ENCODE results near the gene ZSCAN2. TPM values are rescaled to one million over a fixed set of nuclear protein-coding genes. Genes with fewer than 3 reads are reported as not detected.

The ZSCAN2 gene
- total and polyA plus RNA-seq, 8 donors = 5.8 to 26.5 (median 22.2) TPM

GRCh38 chr15:84657748-84658079, 56.9 kb downstream of the ZSCAN2 start:
- peak overlapping the region; percentile 19 to 69 for H3K27ac ChIP-seq
- peaks cover 11 to 40% of the 10 kb centered on the region in 2 donors for H3K4me1 ChIP-seq
- intact Hi-C loops (cut with DNase I) = no loop called here
- ATAC-seq (no peak), DNase-seq (no peak)
- H3K9me3 ChIP-seq = no peaks in the 10 kb centered on the region
- no peaks in the 10 kb centered on the region for H3K27me3 ChIP-seq
- H3K4me3 ChIP-seq = peak overlapping the region; percentile 46 to 53
- no peaks in the 10 kb centered on the region for H3K36me3 ChIP-seq
- no peak for TF ChIP-seq CTCF (IDR thresholded peaks at IDR 0.05)

DNA sequence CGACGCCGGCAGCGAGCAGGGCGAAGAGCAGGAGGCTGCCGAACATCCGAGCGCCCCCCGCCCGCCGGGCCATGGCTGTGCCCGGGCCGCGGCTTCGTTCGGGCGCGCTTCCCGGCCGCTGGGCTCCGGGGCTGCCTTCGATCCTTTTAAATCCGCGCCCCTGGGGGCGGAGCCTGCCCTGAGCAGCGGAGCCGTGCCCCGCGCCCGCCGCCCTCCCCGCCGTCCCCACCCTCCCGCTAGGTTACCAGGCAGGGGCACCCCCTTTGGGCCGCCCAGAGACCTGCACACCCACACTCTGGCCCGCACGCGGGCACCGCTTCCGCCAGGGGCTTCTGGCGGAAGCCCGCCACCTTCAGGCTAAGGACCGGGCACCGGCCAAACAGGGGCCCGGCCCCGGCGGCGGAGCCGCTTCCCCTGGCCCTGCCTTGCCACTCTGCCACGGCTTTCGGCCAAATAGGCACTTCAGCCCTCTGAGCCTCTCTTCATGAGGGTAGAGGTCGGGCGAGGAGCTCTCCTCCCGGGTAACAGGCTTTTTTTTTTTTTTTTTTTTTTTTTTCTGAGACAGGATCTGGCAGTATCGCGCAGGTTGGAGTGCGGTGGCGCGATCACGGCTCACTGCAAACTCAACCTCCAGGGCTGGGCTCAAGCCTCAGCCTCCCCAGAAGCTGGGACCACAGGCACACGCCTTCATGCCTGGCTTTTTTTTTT, 57.4 kb downstream of the ZSCAN2 start, which contains the start of gene NMB:
NMB (minus strand) TSS at position 120 of the 708 bp plus-strand sequence; CDS start at position 73, 47 bp downstream.
- intact Hi-C loops (cut with DNase I) = no loop called here
- peak; percentile 29 to 52 for TF ChIP-seq CTCF (IDR thresholded peaks at IDR 0.05)
- peak within 1 kb of the TSS; percentile 46 to 53 for H3K4me3 ChIP-seq
- no peaks in the 10 kb centered on the region for H3K9me3 ChIP-seq
- H3K4me1 ChIP-seq = peaks cover 5 to 35% of the 10 kb centered on the region in 2 donors
- H3K27ac ChIP-seq = peak within 1 kb of the TSS; percentile 19 to 69
- peak; percentile 63 to 94 (median 88) for DNase-seq
- ATAC-seq = peak; percentile 79
- no peaks in the 10 kb centered on the region for H3K27me3 ChIP-seq
- no peaks in the 10 kb centered on the region for H3K36me3 ChIP-seq

DNA sequence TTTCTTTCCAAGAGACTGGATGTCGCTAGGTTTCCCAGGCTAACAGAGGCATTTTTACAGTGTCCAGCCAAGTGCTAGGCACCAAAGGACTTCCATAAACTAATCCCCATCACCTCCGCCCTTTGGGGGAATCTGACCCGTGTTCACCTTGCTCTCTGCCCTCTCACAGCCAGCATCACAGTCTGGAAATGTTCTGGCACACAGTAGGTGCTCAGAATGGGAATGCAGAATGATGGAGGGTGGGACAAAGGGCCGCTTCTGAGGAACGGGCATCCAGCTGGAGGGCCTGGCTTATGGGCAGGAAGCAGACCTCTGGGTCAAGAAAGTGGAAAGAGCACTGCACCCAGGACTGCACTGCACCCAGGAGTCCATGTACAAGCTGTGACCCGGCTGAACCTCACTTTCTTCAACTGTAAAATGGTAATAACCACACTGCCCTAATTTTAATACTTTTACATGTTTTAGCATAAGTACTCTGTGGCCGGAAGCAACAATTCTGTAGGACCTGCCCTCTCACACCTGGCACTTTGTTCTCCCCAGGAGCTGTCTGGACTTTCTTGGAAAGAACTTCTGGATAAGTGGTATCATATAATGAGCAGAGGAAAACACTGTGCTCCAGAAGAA, 58.1 kb downstream of the ZSCAN2 start:
- TF ChIP-seq CTCF (IDR thresholded peaks at IDR 0.05) = no peak
- peaks cover 0 to 30% of the 10 kb centered on the region in 2 donors for H3K4me1 ChIP-seq
- DNase-seq (no peak), ATAC-seq (no peak)
- no peaks in the 10 kb centered on the region for H3K9me3 ChIP-seq
- H3K27me3 ChIP-seq = no peaks in the 10 kb centered on the region
- peak overlapping the region in 1 of 2 donors; percentile 53 for H3K4me3 ChIP-seq
- H3K36me3 ChIP-seq = peaks cover 0 to 6% of the 10 kb centered on the region in 2 donors
- peak overlapping the region; percentile 19 to 69 for H3K27ac ChIP-seq
- intact Hi-C loops (cut with DNase I) = no loop called here

- intact Hi-C loops (cut with DNase I) = no loop called here
- no peak overlapping the region for H3K27ac ChIP-seq
- H3K4me3 ChIP-seq = no peak overlapping the region
- H3K36me3 ChIP-seq = peaks cover 0 to 18% of the 10 kb centered on the region in 2 donors
- ATAC-seq (no peak), DNase-seq (no peak)
- no peaks in the 10 kb centered on the region for H3K9me3 ChIP-seq
- no peaks in the 10 kb centered on the region for H3K27me3 ChIP-seq
- H3K4me1 ChIP-seq = peaks cover 0 to 24% of the 10 kb centered on the region in 2 donors
- TF ChIP-seq CTCF (IDR thresholded peaks at IDR 0.05) = no peak
Measured at GRCh38 chr15:84659904-84660781, 59.3 kb downstream of the ZSCAN2 start.

All from left lung (tissue), 10 donors.